Muscle layer of colon (tissue), 2 donors: ENCODE results near the gene UGGT1.
A peak's percentile ranks its signal among the peaks of the same experiment; 100 is the strongest.

Experiments used
- H3K27ac ChIP-seq: one replicate; pipeline ENCODE4 v1.7.0; 2013; ENCODE audit warnings: low read depth, mild to moderate bottlenecking, low read length, moderate library complexity
- H3K27me3 ChIP-seq, 2 donors: one replicate each; pipeline ENCODE4 v1.7.0; 2013; ENCODE audit warnings: low read length in 2 of 2, mild to moderate bottlenecking in 2 of 2; ENCODE audit not compliant: insufficient read depth in 2 of 2, control insufficient read depth in 1 of 2
- H3K36me3 ChIP-seq: one replicate; pipeline ENCODE4 v1.7.0; 2013; ENCODE audit warnings: mild to moderate bottlenecking, low read length; ENCODE audit not compliant: insufficient read depth
- H3K4me1 ChIP-seq: one replicate; pipeline ENCODE4 v1.7.0; 2013; ENCODE audit warnings: mild to moderate bottlenecking, low read length; ENCODE audit not compliant: insufficient read depth
- H3K4me3 ChIP-seq, 2 donors: one replicate each; pipeline ENCODE4 v1.7.0; 2013; ENCODE audit warnings: low read length in 2 of 2, low read depth in 1 of 2, mild to moderate bottlenecking in 1 of 2, moderate library complexity in 1 of 2
- H3K9ac ChIP-seq: one replicate; pipeline ENCODE4 v1.7.0; 2013; ENCODE audit warnings: low read length
- H3K9me3 ChIP-seq: one replicate; pipeline ENCODE4 v1.7.0; 2013; ENCODE audit warnings: mild to moderate bottlenecking, low read length
- donor health status: abdominal sarcoma.
- donor health status: Adenocarcinoma of cecum.

Gene UGGT1

DNA sequence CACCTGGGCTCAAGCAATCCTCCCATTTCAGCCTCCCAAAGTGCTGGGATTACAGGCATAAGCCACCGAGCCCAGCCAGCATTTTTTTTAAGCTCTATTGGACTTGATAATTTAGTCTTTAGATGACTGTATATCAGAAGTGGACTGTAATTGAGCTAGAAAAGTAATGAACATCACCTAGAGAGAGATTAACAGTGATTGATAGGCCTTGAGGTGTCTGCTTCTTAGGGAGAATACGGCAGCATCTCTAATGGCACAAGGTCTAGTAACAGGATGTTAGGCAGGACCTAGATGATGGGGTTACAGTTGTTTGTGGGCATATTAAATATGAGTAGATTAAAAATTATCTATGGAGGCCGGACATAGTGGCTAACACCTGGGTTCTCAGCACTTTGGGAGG lies 17.7 kb upstream of the UGGT1 start:
- Histone ChIP-seq H3K9ac (no peak overlapping the region), H3K27ac (no peak overlapping the region), H3K9me3 (no peaks in the 10 kb centered on the region), H3K36me3 (no peaks in the 10 kb centered on the region), H3K4me1 (no peaks in the 10 kb centered on the region), H3K4me3 (no peak overlapping the region), H3K27me3 (no peaks in the 10 kb centered on the region)

- no peak overlapping the region for H3K27ac ChIP-seq
- H3K27me3 ChIP-seq: no peaks in the 10 kb centered on the region
- no peaks in the 10 kb centered on the region for H3K4me1 ChIP-seq
- H3K36me3 ChIP-seq: no peaks in the 10 kb centered on the region
- H3K9ac ChIP-seq: no peak overlapping the region
- no peaks in the 10 kb centered on the region for H3K9me3 ChIP-seq
- no peak overlapping the region for H3K4me3 ChIP-seq
Measured at GRCh38 chr2:128076461-128077106, 14.4 kb upstream of the UGGT1 start.

- H3K36me3 ChIP-seq: no peaks in the 10 kb centered on the region
- no peaks in the 10 kb centered on the region for H3K27me3 ChIP-seq
- H3K4me3 ChIP-seq: no peak overlapping the region
- H3K27ac ChIP-seq: no peak overlapping the region
- no peaks in the 10 kb centered on the region for H3K9me3 ChIP-seq
- no peak overlapping the region for H3K9ac ChIP-seq
- H3K4me1 ChIP-seq: no peaks in the 10 kb centered on the region
Measured at GRCh38 chr2:128084757-128085156, 6.2 kb upstream of the UGGT1 start.

DNA sequence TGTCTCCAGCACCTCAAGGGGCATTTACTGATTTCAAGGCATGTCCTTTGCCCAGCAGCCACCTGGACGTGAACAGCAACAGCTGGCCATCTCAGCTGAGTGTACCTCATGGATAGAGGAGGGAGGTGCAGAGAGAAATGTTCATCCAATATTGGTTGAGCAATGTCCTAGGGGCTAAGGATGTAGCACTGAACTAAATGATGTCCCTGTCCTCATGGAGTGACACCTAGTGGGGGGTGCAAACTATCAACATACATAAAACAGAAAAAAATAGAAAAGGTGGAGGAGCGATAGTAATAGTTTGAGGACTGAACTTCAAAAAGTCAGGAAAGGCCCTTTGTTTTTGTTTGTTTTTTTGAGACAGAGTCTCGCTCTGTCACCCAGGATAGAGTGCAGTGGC lies 4.8 kb upstream of the UGGT1 start:
- no peaks in the 10 kb centered on the region for H3K4me1 ChIP-seq
- H3K9ac ChIP-seq: no peak overlapping the region
- H3K4me3 ChIP-seq: no peak overlapping the region
- no peaks in the 10 kb centered on the region for H3K36me3 ChIP-seq
- no peaks in the 10 kb centered on the region for H3K27me3 ChIP-seq
- H3K27ac ChIP-seq: no peak overlapping the region
- no peaks in the 10 kb centered on the region for H3K9me3 ChIP-seq

GRCh38 chr2:128090575-128090944 lies 440 bp upstream of the UGGT1 start:
- Histone ChIP-seq H3K4me3 (peak overlapping the region; percentile 66 to 87), H3K4me1 (no peaks in the 10 kb centered on the region), H3K27ac (peak overlapping the region; percentile 61), H3K36me3 (no peaks in the 10 kb centered on the region), H3K9me3 (no peaks in the 10 kb centered on the region), H3K27me3 (no peaks in the 10 kb centered on the region), H3K9ac (peak overlapping the region; percentile 71)

- Histone ChIP-seq H3K27ac (peak overlapping the region; percentile 64), H3K36me3 (no peaks in the 10 kb centered on the region), H3K9ac (peak overlapping the region; percentile 44), H3K4me3 (peak overlapping the region; percentile 66 to 87), H3K27me3 (no peaks in the 10 kb centered on the region), H3K4me1 (no peaks in the 10 kb centered on the region), H3K9me3 (no peaks in the 10 kb centered on the region)
Measured at GRCh38 chr2:128091726-128092080, 703 bp downstream of the UGGT1 start.

- H3K27me3 ChIP-seq: no peaks in the 10 kb centered on the region
- H3K9ac ChIP-seq: no peak overlapping the region
Measured at GRCh38 chr2:128092656-128093055, 1.7 kb downstream of the UGGT1 start.

GRCh38 chr2:128093762-128094161 lies 2.8 kb downstream of the UGGT1 start:
- Histone ChIP-seq H3K4me3 (no peak overlapping the region), H3K36me3 (peaks cover 5% of the 10 kb centered on the region), H3K9ac (no peak overlapping the region), H3K9me3 (no peaks in the 10 kb centered on the region), H3K27me3 (no peaks in the 10 kb centered on the region), H3K4me1 (no peaks in the 10 kb centered on the region), H3K27ac (no peak overlapping the region)

More at GRCh38 chr2:128092656-128093055, 1.7 kb downstream of the UGGT1 start:
- H3K36me3 ChIP-seq: no peaks in the 10 kb centered on the region
- H3K4me1 ChIP-seq: no peaks in the 10 kb centered on the region
- no peaks in the 10 kb centered on the region for H3K9me3 ChIP-seq
- H3K27ac ChIP-seq: no peak overlapping the region
- no peak overlapping the region for H3K4me3 ChIP-seq

DNA sequence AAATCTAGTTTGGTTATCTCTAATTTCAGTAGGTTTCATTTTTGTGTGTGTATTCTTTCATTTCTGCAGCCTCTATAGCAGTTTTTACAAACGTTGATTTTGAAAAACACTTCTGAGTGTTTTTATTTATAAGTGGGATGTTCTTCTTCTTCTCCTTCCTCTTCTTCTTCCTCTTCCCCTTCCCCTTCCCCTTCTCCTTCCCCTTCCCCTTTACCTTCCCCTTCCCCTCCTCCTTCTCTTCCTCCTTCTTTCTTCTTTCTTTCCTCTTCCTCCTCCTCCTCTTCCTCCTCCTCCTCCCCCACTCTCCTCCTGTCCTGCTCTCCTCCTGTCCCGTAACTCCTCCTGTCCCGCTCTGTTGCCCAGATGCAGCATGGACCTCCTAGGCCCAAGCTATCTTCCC lies 4.2 kb downstream of the UGGT1 start:
- Histone ChIP-seq H3K9ac (no peak overlapping the region), H3K27me3 (no peaks in the 10 kb centered on the region), H3K27ac (no peak overlapping the region), H3K4me3 (no peak overlapping the region), H3K4me1 (no peaks in the 10 kb centered on the region), H3K36me3 (peaks cover 5% of the 10 kb centered on the region), H3K9me3 (no peaks in the 10 kb centered on the region)

GRCh38 chr2:128103407-128103806 lies 12.4 kb downstream of the UGGT1 start:
- Histone ChIP-seq H3K9ac (no peak overlapping the region), H3K27me3 (no peaks in the 10 kb centered on the region), H3K4me3 (no peak overlapping the region), H3K27ac (no peak overlapping the region), H3K9me3 (no peaks in the 10 kb centered on the region), H3K36me3 (peaks cover 14% of the 10 kb centered on the region), H3K4me1 (no peaks in the 10 kb centered on the region)

GRCh38 chr2:128105072-128105471 lies 14.1 kb downstream of the UGGT1 start:
- Histone ChIP-seq H3K36me3 (peaks cover 22% of the 10 kb centered on the region), H3K4me1 (no peaks in the 10 kb centered on the region), H3K27ac (no peak overlapping the region), H3K9ac (no peak overlapping the region), H3K4me3 (no peak overlapping the region), H3K9me3 (no peaks in the 10 kb centered on the region), H3K27me3 (no peaks in the 10 kb centered on the region)

- Histone ChIP-seq H3K27ac (no peak overlapping the region), H3K27me3 (no peaks in the 10 kb centered on the region), H3K36me3 (peaks cover 27% of the 10 kb centered on the region), H3K4me3 (no peak overlapping the region), H3K9me3 (no peaks in the 10 kb centered on the region), H3K9ac (no peak overlapping the region), H3K4me1 (no peaks in the 10 kb centered on the region)
Measured at GRCh38 chr2:128108166-128108565, 17.2 kb downstream of the UGGT1 start.
